T47D (cell line): ENCODE data around the gene ATG9A.
A peak's percentile ranks its signal among the peaks of the same experiment; 100 is the strongest.

Experiments used
- DNase-seq, 2 experiments: peaks; one replicate each; pipeline versions ENCODE4 v3.0.0 to v3.0.0-alpha.2; 2011 to 2012; ENCODE audit warnings: low read depth in 1 of 2, low spot score in 1 of 2
- JUND ChIP-seq: IDR thresholded peaks from 2 replicates; pipeline ENCODE4 v1.6.1; 2012; ENCODE audit warnings: low read depth
- in situ Hi-C: cut with HindIII; loops from 2 replicates; pipeline ENCODE4 v1.10.0; 2016; ENCODE audit warnings: low sequenced_read_pairs, low pct_unique_long_range_greater_than_20kb

ATG9A gene

DNA sequence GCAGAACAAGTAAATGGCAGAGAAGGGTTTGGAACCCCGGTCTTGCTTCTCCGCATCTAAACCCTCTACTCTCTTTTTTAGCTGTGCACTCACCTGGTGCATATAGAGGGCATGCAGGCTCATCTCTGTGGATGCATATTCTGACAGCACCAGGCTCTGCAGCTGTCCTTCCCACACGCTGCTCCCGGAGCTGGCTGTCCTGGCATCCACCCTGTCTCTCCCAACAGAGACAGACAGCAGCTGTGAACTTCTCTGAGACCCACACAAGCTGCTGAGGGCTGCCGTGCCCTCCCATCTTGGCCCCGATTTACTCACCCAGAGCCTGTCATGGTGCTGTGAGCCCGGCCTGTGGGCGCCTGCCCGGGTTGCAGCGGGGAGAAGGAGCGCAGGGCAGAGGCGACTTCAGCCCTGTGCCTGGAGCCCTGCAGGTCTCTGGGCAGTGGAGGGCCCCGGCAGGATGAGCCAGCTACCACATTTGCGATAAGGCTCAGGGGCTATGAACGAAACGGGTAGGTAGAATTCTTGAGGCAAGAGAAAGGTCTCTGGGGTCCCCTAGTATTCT is 7.4 kb downstream of the ATG9A start:
- DNase-seq, result no peak
- in situ Hi-C loops, result no loop called here
- TF ChIP-seq JUND, result no peak

DNA sequence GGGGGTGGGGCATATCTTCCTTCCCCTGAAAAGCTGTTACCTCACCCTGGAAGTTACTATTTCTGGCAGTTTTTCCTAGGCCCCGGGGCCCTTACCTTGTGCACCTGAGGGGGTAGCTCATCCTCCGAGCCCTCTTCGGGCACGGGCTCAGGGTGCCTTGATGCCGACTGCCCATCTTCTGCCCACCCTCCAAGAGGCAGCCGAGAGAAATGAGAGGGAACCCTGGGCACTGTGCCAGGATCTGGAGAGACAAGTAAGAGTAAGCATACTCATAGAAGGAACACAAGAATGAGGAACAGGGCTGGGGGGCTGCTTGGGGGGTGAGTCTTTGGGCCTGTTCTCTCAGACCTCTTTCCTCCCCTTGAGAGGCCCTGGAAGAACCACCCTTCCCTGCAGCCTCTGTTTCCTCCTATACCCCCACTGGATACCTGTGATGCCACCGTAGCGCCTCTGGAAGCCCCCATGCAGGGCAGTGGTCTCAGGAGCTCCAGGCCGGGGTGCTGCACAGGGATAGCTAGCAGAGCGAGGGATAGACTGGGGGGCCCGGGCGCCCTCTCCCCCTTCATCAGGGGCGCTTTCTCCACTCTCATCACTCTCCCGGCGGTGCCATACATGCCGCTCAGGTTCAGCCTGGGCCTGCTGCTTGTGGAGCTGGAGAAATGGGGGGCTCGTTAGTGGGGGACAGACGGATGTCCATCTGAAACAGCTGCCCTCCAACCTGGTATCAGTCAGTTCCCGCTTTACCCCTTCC is 8.6 kb downstream of the ATG9A start:
- DNase-seq, result no peak
- no peak for TF ChIP-seq JUND
- in situ Hi-C loops, result no loop called here

DNA sequence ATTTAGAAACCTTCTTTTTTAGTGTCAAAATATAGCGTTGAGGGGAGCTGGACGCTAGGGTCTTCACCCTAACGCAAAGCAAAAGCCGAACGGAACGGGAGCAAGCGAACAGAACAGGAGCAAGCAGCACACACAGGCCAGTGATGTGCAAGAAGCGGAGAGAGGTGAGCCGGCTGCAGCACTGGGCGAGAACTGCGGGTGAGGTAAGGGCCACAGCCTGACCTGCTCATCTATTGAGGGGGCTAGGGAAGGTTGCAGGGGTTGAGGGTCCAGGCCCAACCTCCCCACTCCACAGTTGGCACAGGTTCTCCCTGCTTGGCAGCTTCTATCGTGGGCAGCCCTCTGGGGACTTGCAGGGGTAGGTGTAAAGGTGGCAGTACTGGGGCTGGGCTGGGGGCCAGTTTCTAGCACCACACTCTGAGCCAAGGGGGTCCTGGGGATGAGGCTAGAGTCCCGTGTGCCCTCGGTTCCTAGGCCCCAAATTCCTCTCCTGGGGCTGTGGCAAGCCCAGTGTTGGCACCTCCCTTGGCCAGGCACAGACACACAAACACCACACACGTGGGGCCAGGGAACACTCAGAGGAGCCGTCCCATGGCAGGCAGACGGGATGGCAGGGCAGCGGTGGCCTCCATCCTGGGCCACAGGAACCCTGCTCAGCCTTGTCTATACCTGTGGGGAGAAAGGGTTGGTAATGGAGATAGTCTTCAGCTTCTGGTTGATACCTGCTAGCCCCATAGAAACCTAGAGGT is 9.5 kb downstream of the ATG9A start:
- no peak for DNase-seq
- in situ Hi-C loops, result no loop called here
- TF ChIP-seq JUND, result no peak

DNA sequence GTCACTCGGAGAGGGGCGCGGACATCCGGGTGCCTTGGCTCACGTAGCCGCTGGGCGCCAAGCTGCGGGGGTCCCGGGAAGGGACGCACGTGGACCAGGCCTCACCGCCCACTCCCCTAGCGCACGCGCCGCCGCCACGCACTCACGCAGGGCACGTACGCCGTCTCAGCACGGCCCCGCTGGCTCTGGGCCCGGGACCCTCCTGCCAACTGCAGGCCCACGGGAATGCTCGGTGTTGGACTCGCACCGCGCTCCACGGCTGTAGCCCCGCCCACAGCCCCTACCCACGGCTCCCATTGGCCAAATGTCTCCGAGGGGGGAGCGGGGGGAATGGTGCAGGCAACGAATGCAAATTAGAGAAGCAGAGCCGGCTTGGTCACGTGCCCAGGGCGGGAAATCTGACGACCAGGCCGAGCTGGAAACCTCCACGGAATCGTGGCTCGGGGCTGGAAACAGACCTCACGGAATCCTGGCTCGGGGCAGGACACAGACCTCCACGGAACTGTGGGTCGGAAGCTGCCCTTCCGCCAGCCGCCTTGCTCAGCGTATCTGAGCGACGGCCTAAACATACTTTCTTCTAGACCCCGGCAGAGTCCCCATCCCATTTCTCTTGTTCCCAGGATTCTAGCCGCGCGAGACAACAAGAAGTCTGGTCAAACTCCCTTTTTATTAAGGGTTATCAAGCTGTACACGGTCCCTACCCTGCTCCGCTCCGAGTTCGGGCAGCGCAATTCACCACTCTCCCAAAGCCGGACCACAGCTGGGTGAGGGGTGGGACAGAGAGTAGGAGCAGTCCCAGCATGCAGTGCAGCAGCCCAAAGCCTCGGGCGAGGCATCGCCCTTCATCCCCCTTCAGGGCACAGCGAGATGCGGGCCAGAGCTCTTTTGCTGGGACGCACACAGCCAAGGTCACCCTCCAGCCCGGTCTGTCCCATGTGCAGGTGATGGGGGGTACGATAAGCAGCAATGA is 10.4 kb downstream of the ATG9A start, which contains the start of gene ABCB6:
Gene ABCB6 (minus strand): TSS at position 227 of the 970 bp plus-strand sequence. CDS start 285 bp downstream, outside the sequence.
- no peak for TF ChIP-seq JUND
- in situ Hi-C loops, result no loop called here
- peak; percentile 87 to 94 for DNase-seq

DNA sequence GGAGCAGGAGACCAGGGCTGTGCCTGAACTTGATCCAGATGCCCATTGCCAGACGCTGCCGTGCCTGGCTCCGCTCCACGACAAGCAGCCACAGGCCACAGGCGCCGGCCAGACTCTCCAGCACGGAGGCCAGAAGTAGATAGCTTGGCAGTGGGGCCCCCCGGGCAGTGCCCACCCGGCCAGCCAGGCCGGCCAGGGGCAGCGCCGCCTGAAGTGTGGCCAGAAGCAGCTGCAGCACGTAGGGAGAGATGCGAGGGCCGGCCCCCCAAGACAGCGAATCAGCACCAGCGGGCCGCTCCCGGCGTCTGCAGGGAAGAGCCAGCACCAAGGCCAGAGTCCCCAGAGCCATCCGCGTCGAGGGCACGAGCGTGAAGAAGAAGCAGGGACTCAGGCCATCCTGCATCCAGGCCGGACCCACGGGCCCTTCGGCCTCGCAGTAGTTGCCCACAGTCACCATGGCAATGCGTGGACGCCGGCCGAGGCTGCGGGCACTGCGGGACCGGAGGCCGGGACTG is 11.2 kb downstream of the ATG9A start:
- in situ Hi-C loops, result no loop called here
- no peak for TF ChIP-seq JUND
- DNase-seq, result peak in 1 of 2 experiments; percentile 76

DNA sequence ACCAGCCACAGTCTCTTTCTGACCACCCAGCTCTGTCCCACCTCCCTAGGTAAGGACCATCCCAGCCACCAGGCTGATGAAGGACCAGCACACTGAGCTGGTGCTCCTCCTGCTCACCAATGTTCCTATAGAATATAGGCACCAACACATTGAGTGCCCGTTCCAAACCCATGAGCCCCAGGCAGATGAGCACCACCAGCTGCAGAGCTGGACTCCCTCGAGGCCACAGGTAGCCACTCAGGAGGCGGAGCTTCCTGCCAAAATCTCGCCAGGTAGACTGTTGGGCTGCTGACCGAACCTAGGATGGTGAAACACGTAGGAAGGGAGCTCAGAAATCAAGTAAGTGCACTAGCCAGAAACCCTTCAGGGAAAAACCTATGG is 12.9 kb downstream of the ATG9A start:
- no peak for TF ChIP-seq JUND
- in situ Hi-C loops, result no loop called here
- no peak for DNase-seq

DNA sequence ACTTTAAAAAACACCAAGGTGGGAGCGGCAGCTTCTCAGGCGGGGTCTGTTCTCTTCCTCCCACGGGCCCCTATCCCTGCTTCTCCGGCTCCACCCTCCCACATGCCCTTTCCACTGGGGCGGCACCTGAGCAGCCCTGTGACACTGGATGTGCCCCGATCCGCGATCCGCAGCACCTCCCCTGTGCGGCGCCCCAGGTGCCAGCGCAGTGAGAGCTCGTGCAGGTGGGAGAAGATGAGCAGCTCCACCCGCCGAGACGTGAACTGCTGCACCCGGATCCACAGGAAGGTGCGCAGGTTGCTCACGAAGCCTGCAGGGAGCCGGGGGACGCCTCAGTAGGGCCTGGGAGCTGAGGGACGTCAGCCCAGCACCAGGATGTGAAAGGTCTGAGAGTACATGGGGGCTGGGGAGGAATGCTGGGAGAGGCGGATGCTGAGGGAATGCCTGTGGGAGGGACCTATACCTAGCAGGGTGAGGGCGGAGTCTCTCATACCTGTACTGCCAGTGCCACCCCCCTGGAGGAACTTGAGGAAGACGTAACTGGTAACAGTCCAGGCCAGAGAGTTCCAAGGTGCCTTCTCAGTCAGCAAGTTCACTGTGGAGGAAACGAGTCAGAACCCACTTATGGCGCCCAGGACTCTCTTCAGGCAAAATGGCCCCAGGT is 13.4 kb downstream of the ATG9A start:
- TF ChIP-seq JUND, result no peak
- in situ Hi-C loops, result no loop called here
- DNase-seq, result no peak

DNA sequence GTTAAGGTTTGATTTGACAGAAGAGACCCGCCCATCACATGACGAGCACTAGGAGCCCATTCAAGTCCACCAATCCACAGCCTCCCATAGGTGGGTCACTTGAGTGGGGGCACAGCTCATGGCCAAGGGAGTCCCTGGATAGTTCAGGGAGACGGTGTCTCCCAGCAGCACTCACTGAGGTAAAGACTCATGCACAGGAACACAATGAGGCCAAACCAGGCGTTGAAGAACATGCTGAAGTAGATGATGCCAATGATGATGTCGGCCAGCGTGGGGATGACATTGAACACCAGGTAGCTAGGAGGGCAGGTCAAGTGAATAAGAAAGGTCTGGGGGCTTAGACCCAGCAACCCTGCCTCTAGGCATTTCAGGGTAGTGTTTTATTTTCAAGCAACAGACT is 14.7 kb downstream of the ATG9A start:
- no peak for TF ChIP-seq JUND
- in situ Hi-C loops, result no loop called here
- no peak for DNase-seq

DNA sequence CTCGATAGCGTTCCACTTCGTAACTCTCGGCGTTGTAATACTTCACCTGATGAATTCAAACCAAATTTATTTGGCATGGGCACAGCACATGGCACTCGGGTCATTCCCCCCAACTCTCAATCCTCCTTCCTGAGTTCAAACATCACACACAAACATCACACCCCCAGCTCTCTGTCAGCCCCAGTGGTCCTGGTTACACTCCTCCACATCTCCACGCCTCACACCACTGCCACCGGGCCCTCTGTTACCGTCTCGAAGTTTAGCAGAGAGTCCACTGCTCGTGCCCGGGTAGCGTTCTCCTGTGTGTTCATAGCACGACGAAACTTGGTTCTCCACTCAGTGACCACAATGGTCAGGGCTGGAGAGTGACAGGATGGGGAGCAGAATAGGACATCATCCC is 15.3 kb downstream of the ATG9A start:
- DNase-seq, result no peak
- no peak for TF ChIP-seq JUND
- in situ Hi-C loops, result no loop called here

DNA sequence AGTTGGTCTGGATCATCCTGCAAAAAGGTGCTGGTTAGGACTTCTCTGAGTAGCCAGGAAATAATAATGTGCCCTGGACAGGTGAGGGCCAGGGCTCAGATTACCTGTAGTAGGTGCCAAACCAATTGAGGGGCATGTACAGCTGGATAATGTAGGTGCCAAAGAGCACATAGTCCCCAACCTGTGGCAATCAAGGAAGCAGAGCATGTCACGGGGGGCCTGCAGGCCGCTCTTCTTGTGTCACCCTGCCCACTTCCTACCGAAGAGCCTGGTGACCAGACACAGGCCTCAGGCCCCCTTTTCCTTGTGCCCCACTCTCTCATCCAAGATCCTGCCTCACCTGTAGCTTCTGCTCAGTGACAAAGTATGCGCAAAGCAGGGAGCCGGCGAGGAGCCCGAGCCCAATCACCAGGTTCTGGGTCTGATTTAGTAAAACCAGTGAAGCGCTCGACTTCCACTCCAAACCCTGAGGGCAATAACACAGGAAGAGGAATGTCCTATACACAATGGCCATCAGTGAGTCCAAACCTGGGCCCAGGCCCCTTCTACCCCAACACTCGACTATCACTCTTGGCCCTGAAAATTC is 15.9 kb downstream of the ATG9A start:
- no peak for TF ChIP-seq JUND
- no peak for DNase-seq
- in situ Hi-C loops, result no loop called here

DNA sequence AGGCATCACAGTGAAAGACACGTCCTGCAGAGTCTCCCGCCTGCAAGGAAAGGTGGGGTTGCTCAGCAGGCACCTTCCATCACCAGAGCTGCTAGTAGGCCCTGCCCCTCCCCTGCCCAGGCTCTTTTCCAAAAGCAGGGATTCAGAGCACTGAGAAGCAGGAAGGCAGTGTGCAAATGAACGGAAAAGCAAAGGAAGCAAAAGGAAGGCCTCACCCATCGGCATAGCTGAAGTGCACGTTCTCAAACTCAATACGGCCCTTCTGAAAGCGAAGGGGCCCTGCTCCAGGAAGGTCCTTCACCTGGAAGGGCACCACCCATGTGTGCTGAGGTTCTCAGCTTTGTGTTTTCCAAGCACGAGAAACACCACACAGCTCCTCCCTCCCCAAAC is 16.4 kb downstream of the ATG9A start:
- no peak for DNase-seq
- no peak for TF ChIP-seq JUND
- in situ Hi-C loops, result no loop called here
